Trophoblast cell (in vitro differentiated cells and primary cell): Measurements from ENCODE around the gene ZBED1.

Source experiments
- DNase-seq, 2 donors: peaks; one replicate each; pipeline ENCODE4 v3.0.0-alpha.2; 2016
- H2AFZ ChIP-seq: 2 replicates; pipeline ENCODE4 v1.6.1; 2013; ENCODE audit warnings: low read length, moderate library complexity, mild to moderate bottlenecking; ENCODE audit not compliant: insufficient read depth, poor library complexity
- H2AK5ac ChIP-seq: 2 replicates; pipeline ENCODE4 v1.6.1; 2013; ENCODE audit warnings: mild to moderate bottlenecking, low read length
- H2BK120ac ChIP-seq: 2 replicates; pipeline ENCODE4 v1.6.1; 2013; ENCODE audit warnings: low read length, mild to moderate bottlenecking, moderate library complexity; ENCODE audit not compliant: insufficient read depth, poor library complexity
- H2BK12ac ChIP-seq: 2 replicates; pipeline ENCODE4 v1.6.1; 2013; ENCODE audit warnings: mild to moderate bottlenecking, low read length, moderate library complexity
- H2BK5ac ChIP-seq: 2 replicates; pipeline ENCODE4 v1.6.1; 2013; ENCODE audit warnings: low read length, low read depth, moderate library complexity, mild to moderate bottlenecking; ENCODE audit not compliant: poor library complexity
- H3K14ac ChIP-seq: 2 replicates; pipeline ENCODE4 v1.6.1; 2013; ENCODE audit warnings: mild to moderate bottlenecking, low read length
- H3K18ac ChIP-seq: 2 replicates; pipeline ENCODE4 v1.6.1; 2013; ENCODE audit warnings: mild to moderate bottlenecking, low read length
- H3K23ac ChIP-seq: 2 replicates; pipeline ENCODE4 v1.6.1; 2013; ENCODE audit warnings: low read length
- H3K27ac ChIP-seq: 2 replicates; pipeline ENCODE4 v1.5.1; 2013; ENCODE audit warnings: low read depth, mild to moderate bottlenecking, inconsistent platforms, low read length, moderate library complexity
- H3K27me3 ChIP-seq: 2 replicates; pipeline ENCODE4 v1.6.1; 2013; ENCODE audit warnings: inconsistent platforms, mild to moderate bottlenecking, low read length, moderate library complexity; ENCODE audit not compliant: insufficient read depth
- H3K36me3 ChIP-seq, 2 experiments: 1 replicate in 1 of 2; 2 replicates in 1 of 2; pipeline ENCODE4 v1.6.1; 2013; ENCODE audit warnings: low read length in 2 of 2, mild to moderate bottlenecking in 2 of 2, moderate library complexity in 1 of 2; ENCODE audit not compliant: insufficient read depth in 2 of 2, control insufficient read depth in 1 of 2
- H3K4ac ChIP-seq: 2 replicates; pipeline ENCODE4 v1.6.1; 2013; ENCODE audit warnings: low read depth, mild to moderate bottlenecking, low read length, moderate library complexity
- H3K4me1 ChIP-seq, 2 experiments: 1 replicate in 1 of 2; 2 replicates in 1 of 2; pipeline ENCODE4 v1.6.1; 2013; ENCODE audit warnings: low read length in 2 of 2, mild to moderate bottlenecking in 2 of 2, moderate library complexity in 1 of 2; ENCODE audit not compliant: insufficient read depth in 2 of 2, control insufficient read depth in 1 of 2
- H3K4me2 ChIP-seq: 2 replicates; pipeline ENCODE4 v1.6.1; 2013; ENCODE audit warnings: inconsistent platforms, mild to moderate bottlenecking, low read length, moderate library complexity
- H3K4me3 ChIP-seq: 2 replicates; pipeline ENCODE4 v1.5.1; 2013; ENCODE audit warnings: mild to moderate bottlenecking, low read depth, low read length, inconsistent platforms
- H3K79me1 ChIP-seq: one replicate; pipeline ENCODE4 v1.6.1; 2013; ENCODE audit warnings: low read length
- H3K79me2 ChIP-seq: 2 replicates; pipeline ENCODE4 v1.6.1; 2013; ENCODE audit warnings: low read length, mild to moderate bottlenecking; ENCODE audit not compliant: control insufficient read depth, insufficient read depth, poor library complexity
- H3K9ac ChIP-seq: 2 replicates; pipeline ENCODE4 v1.6.1; 2013; ENCODE audit warnings: mild to moderate bottlenecking, low read length
- H3K9me3 ChIP-seq: 2 replicates; pipeline ENCODE4 v1.6.1; 2013; ENCODE audit warnings: low read depth, mild to moderate bottlenecking, control low read depth, inconsistent platforms, low read length; ENCODE audit not compliant: insufficient read depth
- H4K12ac ChIP-seq: 2 replicates; pipeline ENCODE4 v1.6.1; 2013; ENCODE audit warnings: low read depth, mild to moderate bottlenecking, low read length, moderate library complexity
- H4K8ac ChIP-seq: 2 replicates; pipeline ENCODE4 v1.6.1; 2013; ENCODE audit warnings: low read depth, mild to moderate bottlenecking, low read length, moderate library complexity
- H4K91ac ChIP-seq: one replicate; pipeline ENCODE4 v1.6.1; 2013; ENCODE audit warnings: low read depth, mild to moderate bottlenecking, low read length, moderate library complexity
- WGBS: extraction: QIAGEN DNeasy Blood & Tissue Kit; methylation state at CpG from one replicate; pipeline ENCODE4 v1.1.7; 2013; ENCODE audit warnings: missing lambda C conversion rate; ENCODE audit not compliant: insufficient read length, insufficient coverage; ENCODE audit errors: extremely low coverage; 5-methylcytosine and 5-hydroxymethylcytosine counted together

Gene ZBED1

GRCh38 chrX:2445662-2446623 is 54.8 kb downstream of the ZBED1 start:
- no peak overlapping the region for H3K4ac ChIP-seq
- H2BK12ac ChIP-seq = no peak overlapping the region
- no peak overlapping the region for H3K4me2 ChIP-seq
- H4K91ac ChIP-seq = no peak overlapping the region
- no CpG with 5 or more reads among the region's 31 CpGs for WGBS
- no peak overlapping the region for H3K23ac ChIP-seq
- H3K27ac ChIP-seq = no peak overlapping the region
- DNase-seq = no peak
- H4K12ac ChIP-seq = no peak overlapping the region
- no peaks in the 10 kb centered on the region for H3K79me1 ChIP-seq
- no peaks in the 10 kb centered on the region for H3K4me1 ChIP-seq
- H3K14ac ChIP-seq = no peak overlapping the region
- peaks cover 9% of the 10 kb centered on the region for H3K9me3 ChIP-seq
- no peak overlapping the region for H4K8ac ChIP-seq
- no peaks in the 10 kb centered on the region for H3K79me2 ChIP-seq
- no peak overlapping the region for H2BK5ac ChIP-seq
- no peak overlapping the region for H3K18ac ChIP-seq
- no peaks in the 10 kb centered on the region for H3K27me3 ChIP-seq
- no peak overlapping the region for H2BK120ac ChIP-seq
- H3K9ac ChIP-seq = no peak overlapping the region
- H2AK5ac ChIP-seq = no peak overlapping the region
- H3K4me3 ChIP-seq = no peak overlapping the region
- no peaks in the 10 kb centered on the region for H3K36me3 ChIP-seq
- H2AFZ ChIP-seq = no peak overlapping the region

GRCh38 chrX:2442694-2443093 is 58.1 kb downstream of the ZBED1 start:
- peaks cover 0 to 7% of the 10 kb centered on the region in 2 experiments for H3K36me3 ChIP-seq
- H3K27ac ChIP-seq = no peak overlapping the region
- H3K4me1 ChIP-seq = no peaks in the 10 kb centered on the region
- H4K91ac ChIP-seq = no peak overlapping the region
- no peak for DNase-seq
- H3K18ac ChIP-seq = no peak overlapping the region
- no CpG with 5 or more reads among the region's 7 CpGs for WGBS
- no peak overlapping the region for H3K9ac ChIP-seq
- no peak overlapping the region for H3K4me2 ChIP-seq
- no peak overlapping the region for H2BK5ac ChIP-seq
- no peak overlapping the region for H3K4ac ChIP-seq
- peaks cover 9% of the 10 kb centered on the region for H3K9me3 ChIP-seq
- no peak overlapping the region for H2AK5ac ChIP-seq
- no peak overlapping the region for H2BK120ac ChIP-seq
- H3K79me2 ChIP-seq = no peaks in the 10 kb centered on the region
- no peak overlapping the region for H3K4me3 ChIP-seq
- no peak overlapping the region for H2BK12ac ChIP-seq
- H3K23ac ChIP-seq = no peak overlapping the region
- no peaks in the 10 kb centered on the region for H3K27me3 ChIP-seq
- H4K8ac ChIP-seq = no peak overlapping the region
- H3K14ac ChIP-seq = no peak overlapping the region
- H4K12ac ChIP-seq = no peak overlapping the region
- H3K79me1 ChIP-seq = no peaks in the 10 kb centered on the region
- H2AFZ ChIP-seq = no peak overlapping the region

DNA sequence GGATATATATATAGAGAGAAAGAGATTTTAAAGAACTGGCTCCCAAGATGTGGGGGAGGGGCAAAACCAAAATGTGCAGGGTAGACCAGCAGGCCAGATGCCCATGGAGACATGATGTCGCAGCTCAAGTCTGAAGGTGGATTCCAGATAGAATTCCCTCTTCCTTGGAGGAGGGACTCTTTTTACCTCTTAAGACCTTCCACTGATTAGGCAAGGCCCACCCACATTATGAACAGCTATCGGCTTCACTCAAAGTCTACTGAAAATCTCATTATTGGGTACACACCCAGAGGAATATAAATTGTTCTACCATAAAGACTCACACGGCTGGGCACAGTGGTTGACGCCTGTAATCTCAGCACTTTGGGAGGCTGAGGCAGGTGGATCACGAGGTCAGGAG is 59.3 kb downstream of the ZBED1 start:
- H3K9me3 ChIP-seq = peaks cover 5% of the 10 kb centered on the region
- H3K79me2 ChIP-seq = no peaks in the 10 kb centered on the region
- no peak overlapping the region for H3K4me2 ChIP-seq
- no peak overlapping the region for H2BK5ac ChIP-seq
- H4K8ac ChIP-seq = no peak overlapping the region
- H2AK5ac ChIP-seq = no peak overlapping the region
- peaks cover 0 to 7% of the 10 kb centered on the region in 2 experiments for H3K36me3 ChIP-seq
- H3K9ac ChIP-seq = no peak overlapping the region
- no peak overlapping the region for H3K27ac ChIP-seq
- no peak overlapping the region for H4K91ac ChIP-seq
- H3K27me3 ChIP-seq = no peaks in the 10 kb centered on the region
- H3K18ac ChIP-seq = no peak overlapping the region
- no peak for DNase-seq
- H3K79me1 ChIP-seq = no peaks in the 10 kb centered on the region
- no peak overlapping the region for H4K12ac ChIP-seq
- no peak overlapping the region for H2BK120ac ChIP-seq
- WGBS = no CpG with 5 or more reads among the region's 5 CpGs
- H2BK12ac ChIP-seq = no peak overlapping the region
- H3K4me1 ChIP-seq = no peaks in the 10 kb centered on the region
- H3K23ac ChIP-seq = no peak overlapping the region
- H3K14ac ChIP-seq = no peak overlapping the region
- no peak overlapping the region for H3K4ac ChIP-seq
- H3K4me3 ChIP-seq = no peak overlapping the region
- no peak overlapping the region for H2AFZ ChIP-seq

DNA sequence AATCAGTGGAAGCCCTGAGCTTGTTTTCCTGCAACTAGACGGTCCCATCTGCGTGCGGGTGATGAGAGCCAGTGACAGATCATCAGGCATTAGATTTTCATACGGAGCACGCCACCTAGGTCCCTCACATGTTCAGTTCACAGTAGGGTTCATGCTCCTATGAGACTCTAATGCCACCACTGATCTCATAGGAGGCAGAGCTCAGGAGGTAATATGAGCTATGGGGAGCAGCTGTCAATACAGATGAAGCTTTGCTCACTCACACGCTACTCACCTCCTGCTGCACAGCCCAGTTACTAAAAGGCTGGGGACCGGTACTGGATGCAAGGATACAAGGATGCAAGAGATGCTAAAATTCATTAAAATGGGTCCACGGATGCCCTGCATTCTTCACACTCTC is 61.2 kb downstream of the ZBED1 start:
- H3K4me1 ChIP-seq = no peaks in the 10 kb centered on the region
- no peaks in the 10 kb centered on the region for H3K27me3 ChIP-seq
- no peak overlapping the region for H2BK12ac ChIP-seq
- H3K18ac ChIP-seq = no peak overlapping the region
- no peak overlapping the region for H4K8ac ChIP-seq
- no peaks in the 10 kb centered on the region for H3K79me2 ChIP-seq
- peaks cover 0 to 7% of the 10 kb centered on the region in 2 experiments for H3K36me3 ChIP-seq
- H4K91ac ChIP-seq = no peak overlapping the region
- no peak overlapping the region for H3K14ac ChIP-seq
- no peak overlapping the region for H2BK120ac ChIP-seq
- H2BK5ac ChIP-seq = no peak overlapping the region
- no peak overlapping the region for H3K23ac ChIP-seq
- no peaks in the 10 kb centered on the region for H3K9me3 ChIP-seq
- no CpG with 5 or more reads among the region's 8 CpGs for WGBS
- no peak overlapping the region for H3K4me3 ChIP-seq
- H3K4ac ChIP-seq = no peak overlapping the region
- H2AFZ ChIP-seq = no peak overlapping the region
- no peak overlapping the region for H2AK5ac ChIP-seq
- no peaks in the 10 kb centered on the region for H3K79me1 ChIP-seq
- DNase-seq = no peak
- no peak overlapping the region for H3K4me2 ChIP-seq
- no peak overlapping the region for H4K12ac ChIP-seq
- no peak overlapping the region for H3K27ac ChIP-seq
- H3K9ac ChIP-seq = no peak overlapping the region
